Bronchial epithelial cell (primary cell): Measurements from ENCODE around the gene YWHAH. TPM values are rescaled to one million over a fixed set of nuclear protein-coding genes. Genes with fewer than 3 reads are reported as not detected.

ENCODE experiments used
- DNase-seq: peaks from one replicate; pipeline ENCODE4 v3.0.0-alpha.2; 2010; ENCODE audit warnings: low read depth
- FAIRE-seq: peaks from 2 replicates; lab custom pipeline; 2011; peaks lifted over from hg19 to GRCh38; lab: Jason Lieb, UNC
- H3K27me3 ChIP-seq: 2 replicates; pipeline ENCODE4 v1.5.1; 2011; ENCODE audit warnings: low read length; ENCODE audit not compliant: control insufficient read depth, insufficient read depth
- H3K36me3 ChIP-seq: 2 replicates; pipeline ENCODE4 v1.5.1; 2011; ENCODE audit warnings: low read length; ENCODE audit not compliant: control insufficient read depth, insufficient read depth
- H3K4me3 ChIP-seq: 2 replicates; pipeline ENCODE4 v1.5.1; 2011; ENCODE audit warnings: mild to moderate bottlenecking, low read depth, low read length, control low read depth
- CTCF ChIP-seq: IDR thresholded peaks from 2 replicates; pipeline ENCODE4 v1.5.1; 2011; ENCODE audit warnings: mild to moderate bottlenecking, moderate library complexity, low read length, control low read depth, inconsistent platforms; ENCODE audit not compliant: insufficient read depth, severe bottlenecking
- total RNA-seq: library from RNA; depleted of rRNA; stranded (reverse); fragments of >200 nt; gene quantifications from 2 replicates; pipeline ENCODE4 v1.2.1, GENCODE V29; 2014

The YWHAH gene
- total RNA-seq, 1 donor from 2014 or later, result 61.9 TPM

GRCh38 chr22:31945971-31946680, 1.8 kb downstream of the YWHAH start:
- peak overlapping the region; percentile 84 for H3K4me3 ChIP-seq
- H3K27me3 ChIP-seq, result no peaks in the 10 kb centered on the region
- H3K36me3 ChIP-seq, result peaks cover 1% of the 10 kb centered on the region
- DNase-seq (no peak), FAIRE-seq (no peak)
- no peak for TF ChIP-seq CTCF

- Histone ChIP-seq H3K36me3 (peaks cover 1% of the 10 kb centered on the region), H3K27me3 (no peaks in the 10 kb centered on the region), H3K4me3 (no peak overlapping the region)
- DNase-seq (peak; percentile 58), FAIRE-seq (no peak)
- TF ChIP-seq CTCF, result peak; percentile 72
These were observed 3.0 kb downstream of the YWHAH start for GRCh38 chr22:31947296-31947695.

GRCh38 chr22:31948002-31948401, 3.7 kb downstream of the YWHAH start:
- Histone ChIP-seq H3K27me3 (no peaks in the 10 kb centered on the region), H3K36me3 (peaks cover 1% of the 10 kb centered on the region), H3K4me3 (no peak overlapping the region)
- FAIRE-seq, result no peak
- TF ChIP-seq CTCF, result no peak
- no peak for DNase-seq

- FAIRE-seq, result no peak
- Histone ChIP-seq H3K27me3 (no peaks in the 10 kb centered on the region), H3K4me3 (no peak overlapping the region), H3K36me3 (peaks cover 3% of the 10 kb centered on the region)
- DNase-seq, result no peak
- TF ChIP-seq CTCF, result no peak
These were observed 5.9 kb downstream of the YWHAH start for GRCh38 chr22:31950226-31950625.

- Histone ChIP-seq H3K27me3 (no peaks in the 10 kb centered on the region), H3K4me3 (no peak overlapping the region), H3K36me3 (peaks cover 5% of the 10 kb centered on the region)
- FAIRE-seq, result no peak
- no peak for DNase-seq
- TF ChIP-seq CTCF, result no peak
These were observed 7.1 kb downstream of the YWHAH start for GRCh38 chr22:31951194-31952093.
